ENCODE results near the gene CSNK2B. TPM values are rescaled to one million over a fixed set of nuclear protein-coding genes. Genes with fewer than 3 reads are reported as not detected.

Gene CSNK2B
- total RNA-seq, 1 donor from 2014 or later = 163 TPM

- H3K4me3 Mint-ChIP-seq (ENCODE audit: unreplicated experiment) = peak within 1 kb of the TSS; percentile 73
- TF ChIP-seq CTCF (IDR thresholded peaks at IDR 0.05) = peak; percentile 83
- H3K9me3 Mint-ChIP-seq (ENCODE audit: unreplicated experiment) = no peaks in the 10 kb centered on the region
- peak within 1 kb of the TSS; percentile 90 for H3K27ac Mint-ChIP-seq (ENCODE audit: unreplicated experiment)
- peak; percentile 93 for DNase-seq (ENCODE audit: extremely low spot score, unreplicated experiment)
- H3K36me3 Mint-ChIP-seq (ENCODE audit: unreplicated experiment) = peaks cover under 1% of the 10 kb centered on the region
- H3K27me3 Mint-ChIP-seq (ENCODE audit: unreplicated experiment) = no peaks in the 10 kb centered on the region
- peaks cover 16% of the 10 kb centered on the region for H3K4me1 Mint-ChIP-seq (ENCODE audit: unreplicated experiment)
These were observed 14.6 kb downstream of the CSNK2B start, which contains the start of gene LY6G5C for GRCh38 chr6:31680226-31681134. Gene LY6G5C, minus strand, starts transcription at chr6:31681067. Its CDS starts 694 bp downstream, at chr6:31680373.

- TF ChIP-seq CTCF (IDR thresholded peaks at IDR 0.05) = no peak
- H3K4me3 Mint-ChIP-seq (ENCODE audit: unreplicated experiment) = peak overlapping the region; percentile 73
- H3K9me3 Mint-ChIP-seq (ENCODE audit: unreplicated experiment) = no peaks in the 10 kb centered on the region
- H3K4me1 Mint-ChIP-seq (ENCODE audit: unreplicated experiment) = peaks cover 16% of the 10 kb centered on the region
- no peak for DNase-seq (ENCODE audit: extremely low spot score, unreplicated experiment)
- H3K27me3 Mint-ChIP-seq (ENCODE audit: unreplicated experiment) = no peaks in the 10 kb centered on the region
- H3K36me3 Mint-ChIP-seq (ENCODE audit: unreplicated experiment) = peaks cover 5% of the 10 kb centered on the region
- H3K27ac Mint-ChIP-seq (ENCODE audit: unreplicated experiment) = peak overlapping the region; percentile 90
These were observed 15.3 kb downstream of the CSNK2B start for GRCh38 chr6:31681135-31681671.

GRCh38 chr6:31683591-31683990 is 17.7 kb downstream of the CSNK2B start:
- peaks cover 16% of the 10 kb centered on the region for H3K4me1 Mint-ChIP-seq (ENCODE audit: unreplicated experiment)
- H3K4me3 Mint-ChIP-seq (ENCODE audit: unreplicated experiment) = no peak overlapping the region
- peaks cover 17% of the 10 kb centered on the region for H3K36me3 Mint-ChIP-seq (ENCODE audit: unreplicated experiment)
- DNase-seq (ENCODE audit: extremely low spot score, unreplicated experiment) = no peak
- TF ChIP-seq CTCF (IDR thresholded peaks at IDR 0.05) = no peak
- no peaks in the 10 kb centered on the region for H3K9me3 Mint-ChIP-seq (ENCODE audit: unreplicated experiment)
- H3K27me3 Mint-ChIP-seq (ENCODE audit: unreplicated experiment) = no peaks in the 10 kb centered on the region
- no peak overlapping the region for H3K27ac Mint-ChIP-seq (ENCODE audit: unreplicated experiment)

GRCh38 chr6:31686483-31686882 is 20.6 kb downstream of the CSNK2B start:
- peaks cover 27% of the 10 kb centered on the region for H3K36me3 Mint-ChIP-seq (ENCODE audit: unreplicated experiment)
- H3K9me3 Mint-ChIP-seq (ENCODE audit: unreplicated experiment) = no peaks in the 10 kb centered on the region
- no peaks in the 10 kb centered on the region for H3K27me3 Mint-ChIP-seq (ENCODE audit: unreplicated experiment)
- no peak overlapping the region for H3K4me3 Mint-ChIP-seq (ENCODE audit: unreplicated experiment)
- no peak overlapping the region for H3K27ac Mint-ChIP-seq (ENCODE audit: unreplicated experiment)
- H3K4me1 Mint-ChIP-seq (ENCODE audit: unreplicated experiment) = peaks cover 2% of the 10 kb centered on the region
- DNase-seq (ENCODE audit: extremely low spot score, unreplicated experiment) = no peak
- no peak for TF ChIP-seq CTCF (IDR thresholded peaks at IDR 0.05)

GRCh38 chr6:31687321-31687720 is 21.4 kb downstream of the CSNK2B start:
- no peaks in the 10 kb centered on the region for H3K9me3 Mint-ChIP-seq (ENCODE audit: unreplicated experiment)
- no peak overlapping the region for H3K27ac Mint-ChIP-seq (ENCODE audit: unreplicated experiment)
- DNase-seq (ENCODE audit: extremely low spot score, unreplicated experiment) = no peak
- H3K4me3 Mint-ChIP-seq (ENCODE audit: unreplicated experiment) = no peak overlapping the region
- H3K4me1 Mint-ChIP-seq (ENCODE audit: unreplicated experiment) = no peaks in the 10 kb centered on the region
- TF ChIP-seq CTCF (IDR thresholded peaks at IDR 0.05) = no peak
- H3K36me3 Mint-ChIP-seq (ENCODE audit: unreplicated experiment) = peaks cover 27% of the 10 kb centered on the region
- no peaks in the 10 kb centered on the region for H3K27me3 Mint-ChIP-seq (ENCODE audit: unreplicated experiment)

All from osteocyte (in vitro differentiated cells).